Measurements from ENCODE around the gene PAX4.

DNA sequence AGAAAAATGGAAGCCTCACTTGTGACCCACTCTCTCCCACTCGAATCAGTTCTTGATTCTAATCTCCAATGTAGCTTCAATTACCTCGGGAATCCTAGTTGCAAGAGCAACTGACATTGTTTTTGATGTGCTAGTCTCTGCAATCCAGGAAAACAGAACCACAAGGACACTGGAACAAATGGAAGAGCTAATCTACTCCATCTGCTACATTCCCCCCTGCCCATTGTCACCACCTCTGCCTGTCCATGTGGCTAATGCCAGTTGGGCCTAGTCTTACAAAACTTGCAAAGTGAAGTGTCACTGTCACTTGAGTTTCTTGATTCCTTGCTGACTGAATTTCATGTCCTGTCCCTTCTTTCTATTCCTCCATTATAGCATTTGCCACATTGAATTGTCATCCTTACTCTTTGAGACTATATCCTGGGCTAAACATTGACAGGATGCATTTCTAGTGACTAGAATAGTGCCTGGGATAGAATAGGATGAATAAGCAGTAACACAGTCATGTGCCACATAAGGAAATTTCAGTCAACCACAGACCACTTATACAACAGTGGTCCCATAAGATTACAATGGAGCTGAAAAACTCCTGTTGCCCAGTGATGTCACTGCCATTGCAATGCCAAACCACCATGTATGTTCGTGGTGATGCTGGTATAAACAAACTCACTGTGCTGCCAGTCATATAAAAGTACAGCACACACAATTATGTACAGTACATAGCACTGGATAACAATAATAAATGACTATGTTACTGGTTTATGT, 46.0 kb downstream of the PAX4 start:
- TF ChIP-seq, protein P1, sequence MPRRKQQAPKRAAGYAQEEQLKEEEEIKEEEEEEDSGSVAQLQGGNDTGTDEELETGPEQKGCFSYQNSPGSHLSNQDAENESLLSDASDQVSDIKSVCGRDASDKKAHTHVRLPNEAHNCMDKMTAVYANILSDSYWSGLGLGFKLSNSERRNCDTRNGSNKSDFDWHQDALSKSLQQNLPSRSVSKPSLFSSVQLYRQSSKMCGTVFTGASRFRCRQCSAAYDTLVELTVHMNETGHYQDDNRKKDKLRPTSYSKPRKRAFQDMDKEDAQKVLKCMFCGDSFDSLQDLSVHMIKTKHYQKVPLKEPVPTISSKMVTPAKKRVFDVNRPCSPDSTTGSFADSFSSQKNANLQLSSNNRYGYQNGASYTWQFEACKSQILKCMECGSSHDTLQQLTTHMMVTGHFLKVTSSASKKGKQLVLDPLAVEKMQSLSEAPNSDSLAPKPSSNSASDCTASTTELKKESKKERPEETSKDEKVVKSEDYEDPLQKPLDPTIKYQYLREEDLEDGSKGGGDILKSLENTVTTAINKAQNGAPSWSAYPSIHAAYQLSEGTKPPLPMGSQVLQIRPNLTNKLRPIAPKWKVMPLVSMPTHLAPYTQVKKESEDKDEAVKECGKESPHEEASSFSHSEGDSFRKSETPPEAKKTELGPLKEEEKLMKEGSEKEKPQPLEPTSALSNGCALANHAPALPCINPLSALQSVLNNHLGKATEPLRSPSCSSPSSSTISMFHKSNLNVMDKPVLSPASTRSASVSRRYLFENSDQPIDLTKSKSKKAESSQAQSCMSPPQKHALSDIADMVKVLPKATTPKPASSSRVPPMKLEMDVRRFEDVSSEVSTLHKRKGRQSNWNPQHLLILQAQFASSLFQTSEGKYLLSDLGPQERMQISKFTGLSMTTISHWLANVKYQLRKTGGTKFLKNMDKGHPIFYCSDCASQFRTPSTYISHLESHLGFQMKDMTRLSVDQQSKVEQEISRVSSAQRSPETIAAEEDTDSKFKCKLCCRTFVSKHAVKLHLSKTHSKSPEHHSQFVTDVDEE (CRISPR knock-in tag; IDR thresholded peaks at IDR 0.05): no peak
- TF ChIP-seq OSR1 (CRISPR knock-in tag; IDR thresholded peaks at IDR 0.05) (no peak), ZFP3 (CRISPR knock-in tag; IDR thresholded peaks at IDR 0.05) (no peak), ARNTL (CRISPR knock-in tag; IDR thresholded peaks at IDR 0.05; ENCODE audit: borderline replicate concordance, low read depth) (no peak), BACH2 (CRISPR knock-in tag; IDR thresholded peaks at IDR 0.05; ENCODE audit: borderline replicate concordance) (no peak), ZC3H10 (CRISPR knock-in tag; IDR thresholded peaks at IDR 0.05) (no peak), PPARA (CRISPR knock-in tag; IDR thresholded peaks at IDR 0.05; ENCODE audit: borderline replicate concordance) (no peak), RARB (CRISPR knock-in tag; IDR thresholded peaks at IDR 0.05) (no peak), TOX (CRISPR knock-in tag; IDR thresholded peaks at IDR 0.05; ENCODE audit: borderline replicate concordance) (no peak), GLIS3 (CRISPR knock-in tag; IDR thresholded peaks at IDR 0.05) (no peak), CSDC2 (CRISPR knock-in tag; IDR thresholded peaks at IDR 0.05) (no peak), ZNF8 (CRISPR knock-in tag; IDR thresholded peaks at IDR 0.05) (no peak)
- TF ChIP-seq, protein P2, sequence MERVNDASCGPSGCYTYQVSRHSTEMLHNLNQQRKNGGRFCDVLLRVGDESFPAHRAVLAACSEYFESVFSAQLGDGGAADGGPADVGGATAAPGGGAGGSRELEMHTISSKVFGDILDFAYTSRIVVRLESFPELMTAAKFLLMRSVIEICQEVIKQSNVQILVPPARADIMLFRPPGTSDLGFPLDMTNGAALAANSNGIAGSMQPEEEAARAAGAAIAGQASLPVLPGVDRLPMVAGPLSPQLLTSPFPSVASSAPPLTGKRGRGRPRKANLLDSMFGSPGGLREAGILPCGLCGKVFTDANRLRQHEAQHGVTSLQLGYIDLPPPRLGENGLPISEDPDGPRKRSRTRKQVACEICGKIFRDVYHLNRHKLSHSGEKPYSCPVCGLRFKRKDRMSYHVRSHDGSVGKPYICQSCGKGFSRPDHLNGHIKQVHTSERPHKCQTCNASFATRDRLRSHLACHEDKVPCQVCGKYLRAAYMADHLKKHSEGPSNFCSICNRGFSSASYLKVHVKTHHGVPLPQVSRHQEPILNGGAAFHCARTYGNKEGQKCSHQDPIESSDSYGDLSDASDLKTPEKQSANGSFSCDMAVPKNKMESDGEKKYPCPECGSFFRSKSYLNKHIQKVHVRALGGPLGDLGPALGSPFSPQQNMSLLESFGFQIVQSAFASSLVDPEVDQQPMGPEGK (CRISPR knock-in tag; IDR thresholded peaks at IDR 0.05; ENCODE audit: borderline replicate concordance): no peak
- TF ChIP-seq, protein P3, sequence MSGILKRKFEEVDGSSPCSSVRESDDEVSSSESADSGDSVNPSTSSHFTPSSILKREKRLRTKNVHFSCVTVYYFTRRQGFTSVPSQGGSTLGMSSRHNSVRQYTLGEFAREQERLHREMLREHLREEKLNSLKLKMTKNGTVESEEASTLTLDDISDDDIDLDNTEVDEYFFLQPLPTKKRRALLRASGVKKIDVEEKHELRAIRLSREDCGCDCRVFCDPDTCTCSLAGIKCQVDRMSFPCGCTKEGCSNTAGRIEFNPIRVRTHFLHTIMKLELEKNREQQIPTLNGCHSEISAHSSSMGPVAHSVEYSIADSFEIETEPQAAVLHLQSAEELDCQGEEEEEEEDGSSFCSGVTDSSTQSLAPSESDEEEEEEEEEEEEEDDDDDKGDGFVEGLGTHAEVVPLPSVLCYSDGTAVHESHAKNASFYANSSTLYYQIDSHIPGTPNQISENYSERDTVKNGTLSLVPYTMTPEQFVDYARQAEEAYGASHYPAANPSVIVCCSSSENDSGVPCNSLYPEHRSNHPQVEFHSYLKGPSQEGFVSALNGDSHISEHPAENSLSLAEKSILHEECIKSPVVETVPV (CRISPR knock-in tag; IDR thresholded peaks at IDR 0.05): no peak
